Head of caudate nucleus (tissue), 42 donors: ENCODE results near the gene PDIA2.

Source experiments
- DNase-seq, 42 donors: peaks; one replicate each; pipeline versions ENCODE4 v3.0.0 to v3.0.0-alpha.2; 2020 to 2021; ENCODE audit warnings: mixed read lengths in 7 of 42
- intact Hi-C: fragments of 100-400 bp; cut with DNase I; formaldehyde crosslinking; loops from one replicate; pipeline ENCODE4 v1.15.0; 2022

Gene PDIA2

GRCh38 chr16:275041-275641 lies 7.8 kb upstream of the PDIA2 start:
- intact Hi-C loops: no loop called here
- peak in 41 of 42 donors; percentile 23 to 78 (median 56) for DNase-seq

- intact Hi-C loops: no loop called here
- DNase-seq: no peak
Measured at GRCh38 chr16:275786-276232, 7.2 kb upstream of the PDIA2 start, which contains the start of gene RGS11. RGS11 (minus strand) TSS chr16:275944; CDS start chr16:275911, 33 bp downstream.

GRCh38 chr16:276426-277077 lies 6.4 kb upstream of the PDIA2 start:
- no peak for DNase-seq
- intact Hi-C loops: no loop called here

GRCh38 chr16:278863-279366 lies 4.0 kb upstream of the PDIA2 start:
- intact Hi-C loops: no loop called here
- DNase-seq: peak in 3 of 42 donors; percentile 17 to 25 (median 22)

GRCh38 chr16:279531-279930 lies 3.4 kb upstream of the PDIA2 start:
- intact Hi-C loops: no loop called here

GRCh38 chr16:280005-280460 lies 2.9 kb upstream of the PDIA2 start:
- intact Hi-C loops: no loop called here
- DNase-seq: no peak

More at GRCh38 chr16:279531-279930, 3.4 kb upstream of the PDIA2 start:
- DNase-seq: no peak

GRCh38 chr16:280552-280951 lies 2.4 kb upstream of the PDIA2 start, which contains the start of gene ARHGDIG:
ARHGDIG (plus strand) TSS chr16:280591; CDS start chr16:280681, 90 bp downstream.
- DNase-seq: peak in 1 of 42 donors; percentile 24
- intact Hi-C loops: no loop called here

- DNase-seq: no peak
- intact Hi-C loops: no loop called here
Measured at GRCh38 chr16:280991-281659, 1.8 kb upstream of the PDIA2 start.

- intact Hi-C loops: no loop called here
- DNase-seq: no peak
Measured at GRCh38 chr16:281660-282255, 1.2 kb upstream of the PDIA2 start.

GRCh38 chr16:282491-282890 lies 473 bp upstream of the PDIA2 start:
- DNase-seq: no peak
- intact Hi-C loops: no loop called here

GRCh38 chr16:284204-285120 lies 1.5 kb downstream of the PDIA2 start:
- intact Hi-C loops: no loop called here
- no peak for DNase-seq

- intact Hi-C loops: no loop called here
- no peak for DNase-seq
Measured at GRCh38 chr16:285146-286055, 2.4 kb downstream of the PDIA2 start.

GRCh38 chr16:286491-287297 lies 3.7 kb downstream of the PDIA2 start:
- intact Hi-C loops: no loop called here
- DNase-seq: no peak

GRCh38 chr16:287298-287811 lies 4.4 kb downstream of the PDIA2 start:
- DNase-seq: no peak
- intact Hi-C loops: no loop called here

GRCh38 chr16:287981-288920 lies 5.3 kb downstream of the PDIA2 start:
- DNase-seq: no peak
- intact Hi-C loops: no loop called here
